HG03457 (cell line): ENCODE measurements around the gene PGAP3.

ENCODE experiments used
- ATAC-seq: cut with Tn5 transposase; IDR thresholded peaks from one replicate; pipeline ENCODE4 v1.9.1; 2021; ENCODE audit warnings: moderate number of reproducible peaks; ENCODE audit not compliant: unreplicated experiment

The PGAP3 gene

GRCh38 chr17:39625198-39625785 lies 62.6 kb downstream of the PGAP3 start:
- ATAC-seq, result no peak

- no peak for ATAC-seq
Observed at GRCh38 chr17:39624313-39624712, 63.5 kb downstream of the PGAP3 start.

- no peak for ATAC-seq
Observed at GRCh38 chr17:39623356-39623950, 64.4 kb downstream of the PGAP3 start.

GRCh38 chr17:39622380-39623006 lies 65.4 kb downstream of the PGAP3 start:
- ATAC-seq, result no peak

GRCh38 chr17:39621523-39622379 lies 66.1 kb downstream of the PGAP3 start:
- ATAC-seq, result no peak
